PFSK-1 (cell line): ENCODE data around the gene MPPED1.

ENCODE experiments used
- POLR2AphosphoS5 ChIP-seq: IDR thresholded peaks from 2 replicates; pipeline ENCODE4 v1.6.1; 2012; ENCODE audit warnings: low read depth, mild to moderate bottlenecking, control low read depth, low read length, moderate library complexity
- REST ChIP-seq, 2 experiments: IDR thresholded peaks; 2 replicates each; pipeline versions ENCODE4 v1.6.1 to v1.8.0; 2011 to 2012; ENCODE audit warnings: low read depth in 2 of 2, low read length in 2 of 2, control low read depth in 1 of 2, inconsistent platforms in 1 of 2, mild to moderate bottlenecking in 1 of 2, moderate library complexity in 1 of 2; ENCODE audit not compliant: insufficient read depth in 1 of 2
- TAF1 ChIP-seq: IDR thresholded peaks from 2 replicates; pipeline ENCODE4 v1.6.1; 2012; ENCODE audit warnings: low read length, control low read depth, borderline replicate concordance; ENCODE audit not compliant: insufficient read depth

GRCh38 chr22:43436868-43437267 lies 25.1 kb downstream of the MPPED1 start:
- TF ChIP-seq REST (IDR thresholded peaks at IDR 0.05; ENCODE audit: insufficient read depth in 1 of 2, low read depth in 2 of 2, low read length in 2 of 2) (no peak), POLR2AphosphoS5 (no peak), TAF1 (no peak)
